Right lobe of liver (tissue), 4 donors: ENCODE data around the gene PTN.

Experiments
- CTCF ChIP-seq, 4 donors: fragments of 200-600 bp in 3 of 4; fragments of 450-650 bp in 1 of 4; IDR thresholded peaks; one replicate each; pipeline versions ENCODE4 v1.5.1 to v1.8.0; 2016 to 2022; ENCODE audit warnings: antibody characterized with exemption in 4 of 4, mild to moderate bottlenecking in 2 of 4
- POLR2A ChIP-seq: fragments of 450-650 bp; IDR thresholded peaks from one replicate; pipeline ENCODE4 v1.6.1; 2017; ENCODE audit warnings: antibody characterized with exemption, mild to moderate bottlenecking
- donor health status: DM: no; HTN: no; CAD: no.
- donor health status: DM: no; HTN: no; CAD: no.
- donor health status: DM: no; HTN: yes; CAD: no.

GRCh38 chr7:137302081-137302480 lies 41.5 kb downstream of the PTN start:
- TF ChIP-seq CTCF (IDR thresholded peaks at IDR 0.05) (no peak), POLR2A (no peak)
